Amygdala (tissue), 56 donors: ENCODE data around the gene CAP1.
A peak's percentile ranks its signal among the peaks of the same experiment; 100 is the strongest.

ENCODE experiments used
- DNase-seq, 56 donors: peaks; one replicate each; lab custom pipeline; 2025; lab: John Stamatoyannopoulos, UW

Gene CAP1

GRCh38 chr1:40092706-40093639 is 52.4 kb downstream of the CAP1 start:
- DNase-seq, result no peak

- DNase-seq, result no peak
These were observed 54.1 kb downstream of the CAP1 start for GRCh38 chr1:40094466-40095110.

- DNase-seq, result no peak
These were observed 55.3 kb downstream of the CAP1 start for GRCh38 chr1:40095806-40096205.

- no peak for DNase-seq
These were observed 56.1 kb downstream of the CAP1 start for GRCh38 chr1:40096646-40096976.

GRCh38 chr1:40096977-40097782 is 56.7 kb downstream of the CAP1 start, which contains the start of gene PPT1:
Gene PPT1 (minus strand): TSS chr1:40097252. CDS start chr1:40097238, 14 bp downstream.
- DNase-seq, result peak; percentile 28 to 88 (median 71)

- no peak for DNase-seq
These were observed 61.5 kb downstream of the CAP1 start for GRCh38 chr1:40102038-40102437.

- no peak for DNase-seq
These were observed 62.4 kb downstream of the CAP1 start for GRCh38 chr1:40102896-40103295.

- DNase-seq, result no peak
These were observed 64.5 kb downstream of the CAP1 start for GRCh38 chr1:40105028-40105427.

GRCh38 chr1:40107290-40107959 is 66.9 kb downstream of the CAP1 start:
- no peak for DNase-seq

- DNase-seq, result no peak
These were observed 69.9 kb downstream of the CAP1 start for GRCh38 chr1:40110389-40110788.

- DNase-seq, result no peak
These were observed 73.9 kb downstream of the CAP1 start for GRCh38 chr1:40114400-40114799.

GRCh38 chr1:40120128-40120527 is 79.6 kb downstream of the CAP1 start:
- no peak for DNase-seq
